Thoracic aorta (tissue), 2 donors: ENCODE measurements around the gene LRP3. TPM values are rescaled to one million over a fixed set of nuclear protein-coding genes. Genes with fewer than 3 reads are reported as not detected.

Source experiments
- ATAC-seq: fragments of 150-250 bp; one replicate; pipeline ENCODE4 v1.8.0; 2017; ENCODE audit warnings: low read depth; ENCODE audit not compliant: insufficient number of reproducible peaks, low FRiP score
- DNase-seq: peaks from one replicate; pipeline ENCODE4 v3.0.0-alpha.2; 2020; ENCODE audit warnings: low spot score
- H3K27ac ChIP-seq, 2 donors: fragments of 200-600 bp; sonication (generic); 1 replicate in 1 of 2; 2 replicates in 1 of 2; pipeline ENCODE4 v1.5.1; 2016; ENCODE audit warnings: mild to moderate bottlenecking in 2 of 2, moderate library complexity in 2 of 2
- H3K27me3 ChIP-seq: fragments of 200-600 bp; sonication (generic); replicated peaks from 2 replicates; pipeline ENCODE4 v1.6.0; 2016; ENCODE audit warnings: mild to moderate bottlenecking; ENCODE audit not compliant: insufficient read depth
- H3K36me3 ChIP-seq: fragments of 200-600 bp; sonication (generic); one replicate; pipeline ENCODE4 v1.5.1; 2016
- H3K4me1 ChIP-seq, 2 donors: fragments of 200-600 bp; sonication (generic); 1 replicate in 1 of 2; 2 replicates in 1 of 2; pipeline versions ENCODE4 v1.5.1 to v1.6.0; 2016; ENCODE audit warnings: low read depth in 2 of 2, mild to moderate bottlenecking in 1 of 2; ENCODE audit not compliant: control insufficient read depth in 1 of 2
- H3K4me3 ChIP-seq: fragments of 200-600 bp; sonication (generic); 2 replicates; pipeline ENCODE4 v1.5.1; 2016; ENCODE audit warnings: mild to moderate bottlenecking
- H3K9me3 ChIP-seq: fragments of 200-600 bp; sonication (generic); 2 replicates; pipeline ENCODE4 v1.5.1; 2016
- total RNA-seq, 2 donors: library from RNA; depleted of rRNA; stranded (reverse); fragments of >200 nt; gene quantifications; one replicate each; pipeline versions ENCODE4 v1.1.0 to v1.2.3, GENCODE V29; 2016
- TF ChIP-seq, protein P1 (sequence below): fragments of 200-600 bp; sonication (generic); IDR thresholded peaks from one replicate; pipeline ENCODE4 v1.5.1; 2019; ENCODE audit warnings: antibody characterized with exemption

Gene LRP3
- total RNA-seq, 2 donors from 2014 or later: 32.2 to 50.9 TPM

DNA sequence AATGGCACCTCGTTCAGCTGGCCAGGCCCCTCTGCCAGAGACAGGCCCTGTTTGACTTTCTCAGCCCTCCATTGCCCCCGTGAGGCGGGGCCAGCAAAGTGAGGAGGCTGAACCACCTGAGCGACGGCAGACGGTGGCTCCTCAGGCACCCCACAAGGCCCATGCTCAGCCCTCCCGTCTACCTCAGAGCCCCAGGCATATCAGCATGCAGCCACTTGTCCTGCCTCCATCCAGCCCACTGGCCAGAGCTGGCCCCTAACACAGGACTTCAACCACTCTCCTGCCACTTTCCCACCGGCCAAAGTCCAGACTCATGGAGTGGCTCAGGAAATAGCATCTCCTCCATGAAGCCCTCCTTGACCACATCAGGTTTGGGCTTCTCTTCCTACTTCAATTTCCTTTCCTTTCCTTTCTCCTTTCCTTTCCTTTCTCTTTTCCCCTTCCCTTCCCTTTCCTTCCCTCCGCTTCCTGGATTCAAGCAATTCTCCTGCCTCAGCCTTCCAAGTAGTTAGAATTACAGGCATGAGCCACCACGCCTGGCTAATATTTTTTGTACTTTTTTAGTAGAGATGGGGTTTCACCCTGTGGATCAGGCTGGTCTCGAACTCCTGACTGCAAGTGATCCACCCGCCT lies 22.2 kb downstream of the LRP3 start:
- no peak overlapping the region for H3K4me3 ChIP-seq
- no peaks in the 10 kb centered on the region for H3K4me1 ChIP-seq
- H3K9me3 ChIP-seq: no peaks in the 10 kb centered on the region
- no peaks in the 10 kb centered on the region for H3K27me3 ChIP-seq
- ATAC-seq (no peak), DNase-seq (no peak)
- TF ChIP-seq, protein P1, sequence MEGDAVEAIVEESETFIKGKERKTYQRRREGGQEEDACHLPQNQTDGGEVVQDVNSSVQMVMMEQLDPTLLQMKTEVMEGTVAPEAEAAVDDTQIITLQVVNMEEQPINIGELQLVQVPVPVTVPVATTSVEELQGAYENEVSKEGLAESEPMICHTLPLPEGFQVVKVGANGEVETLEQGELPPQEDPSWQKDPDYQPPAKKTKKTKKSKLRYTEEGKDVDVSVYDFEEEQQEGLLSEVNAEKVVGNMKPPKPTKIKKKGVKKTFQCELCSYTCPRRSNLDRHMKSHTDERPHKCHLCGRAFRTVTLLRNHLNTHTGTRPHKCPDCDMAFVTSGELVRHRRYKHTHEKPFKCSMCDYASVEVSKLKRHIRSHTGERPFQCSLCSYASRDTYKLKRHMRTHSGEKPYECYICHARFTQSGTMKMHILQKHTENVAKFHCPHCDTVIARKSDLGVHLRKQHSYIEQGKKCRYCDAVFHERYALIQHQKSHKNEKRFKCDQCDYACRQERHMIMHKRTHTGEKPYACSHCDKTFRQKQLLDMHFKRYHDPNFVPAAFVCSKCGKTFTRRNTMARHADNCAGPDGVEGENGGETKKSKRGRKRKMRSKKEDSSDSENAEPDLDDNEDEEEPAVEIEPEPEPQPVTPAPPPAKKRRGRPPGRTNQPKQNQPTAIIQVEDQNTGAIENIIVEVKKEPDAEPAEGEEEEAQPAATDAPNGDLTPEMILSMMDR: no peak
- no peaks in the 10 kb centered on the region for H3K36me3 ChIP-seq
- no peak overlapping the region for H3K27ac ChIP-seq

DNA sequence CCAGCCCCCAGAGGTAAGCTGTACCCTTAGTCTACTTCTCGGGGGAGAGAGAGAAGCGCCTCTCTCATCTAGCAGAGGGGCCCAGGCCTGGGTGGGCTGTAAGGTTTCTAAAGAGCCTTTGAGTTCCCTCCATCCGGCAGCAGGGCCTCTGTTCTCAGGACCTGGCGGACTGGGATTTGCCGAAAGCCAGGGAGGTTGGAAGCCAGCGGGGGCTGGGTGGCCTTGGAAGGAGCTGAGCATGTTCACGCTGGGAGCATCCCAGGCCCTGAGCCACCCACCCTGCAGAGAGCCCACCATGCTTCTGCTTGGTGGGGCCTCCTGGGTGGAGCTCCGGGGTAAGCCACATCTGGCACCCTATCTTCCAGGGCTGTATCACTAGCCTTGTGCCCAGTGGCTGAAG lies 23.8 kb downstream of the LRP3 start:
- no peak for ATAC-seq
- H3K9me3 ChIP-seq: no peaks in the 10 kb centered on the region
- no peaks in the 10 kb centered on the region for H3K27me3 ChIP-seq

DNA sequence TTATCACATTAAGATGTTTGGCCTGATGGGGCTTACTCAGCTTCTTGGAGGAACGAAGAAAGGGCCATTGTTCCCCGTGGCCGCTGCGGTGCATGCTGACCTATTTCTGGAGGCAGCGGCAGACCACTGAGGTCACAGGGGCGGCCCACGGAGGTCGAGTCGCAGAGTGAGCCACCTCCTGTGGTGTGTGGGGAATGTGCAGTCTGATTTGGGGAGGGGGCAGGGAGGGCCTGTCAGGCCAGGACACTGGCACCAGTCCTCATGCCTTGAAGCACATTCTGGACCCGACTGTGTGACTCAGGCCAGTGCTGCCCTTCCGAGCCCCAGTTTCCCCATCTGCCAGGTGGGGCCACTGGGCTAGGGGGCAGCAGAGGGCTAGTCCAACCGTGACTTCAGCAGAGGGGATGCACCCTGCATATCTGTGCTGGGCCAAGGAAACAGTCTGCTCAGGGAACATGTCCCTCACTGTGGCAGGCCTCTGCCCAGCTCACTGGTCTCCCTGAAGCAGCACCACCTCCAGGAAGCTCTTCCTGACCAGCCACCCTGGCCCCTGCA lies 25.2 kb downstream of the LRP3 start:
- Histone ChIP-seq H3K27me3 (no peaks in the 10 kb centered on the region), H3K9me3 (no peaks in the 10 kb centered on the region), H3K4me1 (no peaks in the 10 kb centered on the region), H3K36me3 (no peaks in the 10 kb centered on the region), H3K4me3 (no peak overlapping the region), H3K27ac (no peak overlapping the region)
- TF ChIP-seq, protein P1: no peak
- DNase-seq: no peak
- no peak for ATAC-seq

More for the DNA sequence above, 23.8 kb downstream of the LRP3 start:
- H3K27ac ChIP-seq: no peak overlapping the region
- no peaks in the 10 kb centered on the region for H3K36me3 ChIP-seq
- no peak overlapping the region for H3K4me3 ChIP-seq
- TF ChIP-seq, protein P1: no peak
- no peak for DNase-seq
- no peaks in the 10 kb centered on the region for H3K4me1 ChIP-seq

DNA sequence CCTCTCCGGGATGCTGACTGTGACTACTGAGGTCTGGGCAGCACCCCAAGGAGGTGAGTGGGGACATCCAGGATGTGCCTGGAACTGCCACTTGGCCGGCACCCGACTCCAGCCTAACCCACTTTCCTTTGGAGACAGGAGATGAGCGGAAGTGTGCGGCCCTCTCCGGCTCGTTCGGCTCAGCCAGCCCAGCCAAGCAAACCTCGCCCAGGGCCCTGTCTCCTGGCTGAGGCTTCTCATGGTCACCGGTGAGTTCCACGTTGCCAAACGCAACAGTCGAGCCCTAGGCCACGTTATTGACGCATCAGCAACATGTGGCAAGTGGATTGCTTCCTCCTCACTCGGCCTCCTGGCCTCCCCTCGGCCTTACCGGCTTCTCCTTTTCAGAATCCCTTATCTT lies 26.0 kb downstream of the LRP3 start:
- TF ChIP-seq, protein P1: no peak
- DNase-seq: no peak
- H3K27me3 ChIP-seq: peaks cover 7% of the 10 kb centered on the region
- H3K36me3 ChIP-seq: no peaks in the 10 kb centered on the region
- peaks cover 0 to 1% of the 10 kb centered on the region in 2 donors for H3K4me1 ChIP-seq
- no peak for ATAC-seq
- H3K4me3 ChIP-seq: no peak overlapping the region
- no peak overlapping the region for H3K27ac ChIP-seq
- no peaks in the 10 kb centered on the region for H3K9me3 ChIP-seq

DNA sequence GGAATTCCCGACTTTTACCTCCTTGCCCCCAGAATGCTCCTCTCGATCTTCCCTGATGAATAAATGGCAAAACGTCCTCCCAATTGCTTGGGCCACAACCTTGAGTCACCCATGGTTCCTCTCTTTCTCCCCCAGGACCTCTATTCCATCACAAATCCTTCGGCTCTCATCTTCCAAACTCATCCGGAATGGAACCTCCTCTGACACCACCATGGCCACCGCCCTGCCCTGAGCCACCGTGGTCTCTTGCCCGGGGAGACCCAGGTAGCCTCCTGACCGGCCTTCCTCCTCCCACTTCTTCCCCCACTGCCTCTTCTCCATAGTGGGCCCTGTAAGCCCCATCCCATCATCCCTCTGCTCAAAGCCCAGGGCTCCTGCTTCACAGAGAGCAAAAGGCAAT lies 26.6 kb downstream of the LRP3 start:
- no peak overlapping the region for H3K27ac ChIP-seq
- ATAC-seq: no peak
- peaks cover 10% of the 10 kb centered on the region for H3K27me3 ChIP-seq
- H3K4me3 ChIP-seq: no peak overlapping the region
- TF ChIP-seq, protein P1: no peak
- H3K9me3 ChIP-seq: no peaks in the 10 kb centered on the region
- no peaks in the 10 kb centered on the region for H3K36me3 ChIP-seq
- peaks cover 0 to 7% of the 10 kb centered on the region in 2 donors for H3K4me1 ChIP-seq
- no peak for DNase-seq
